ENCODE data around the gene ALDH4A1.
A peak's percentile ranks its signal among the peaks of the same experiment; 100 is the strongest.

The ALDH4A1 gene

GRCh38 chr1:18921516-18922251 is 19.3 kb upstream of the ALDH4A1 start:
- no peak for DNase-seq

- no peak for DNase-seq
These were observed 18.6 kb upstream of the ALDH4A1 start for GRCh38 chr1:18920931-18921330.

- DNase-seq: no peak
These were observed 17.6 kb upstream of the ALDH4A1 start for GRCh38 chr1:18919956-18920355.

GRCh38 chr1:18919197-18919905 is 17.0 kb upstream of the ALDH4A1 start:
- no peak for DNase-seq

GRCh38 chr1:18918417-18918816 is 16.1 kb upstream of the ALDH4A1 start:
- no peak for DNase-seq

GRCh38 chr1:18917071-18917799 is 14.9 kb upstream of the ALDH4A1 start:
- no peak for DNase-seq

GRCh38 chr1:18915341-18915740 is 13.0 kb upstream of the ALDH4A1 start:
- no peak for DNase-seq

- DNase-seq: peak; percentile 49 to 67 (median 54)
These were observed 10.9 kb upstream of the ALDH4A1 start for GRCh38 chr1:18913065-18913835.

GRCh38 chr1:18912550-18912949 is 10.2 kb upstream of the ALDH4A1 start:
- DNase-seq: no peak

GRCh38 chr1:18908911-18909771 is 6.8 kb upstream of the ALDH4A1 start:
- peak in 2 of 5 experiments; percentile 13 to 64 for DNase-seq

- no peak for DNase-seq
These were observed 5.8 kb upstream of the ALDH4A1 start for GRCh38 chr1:18907917-18908845.

GRCh38 chr1:18907021-18907916 is 4.9 kb upstream of the ALDH4A1 start:
- DNase-seq: peak in 4 of 5 experiments; percentile 26 to 68 (median 46)

- no peak for DNase-seq
These were observed 969 bp upstream of the ALDH4A1 start for GRCh38 chr1:18903291-18903756.

- DNase-seq: no peak
These were observed 318 bp downstream of the ALDH4A1 start for GRCh38 chr1:18901952-18902522.

GRCh38 chr1:18901147-18901951 is 1.0 kb downstream of the ALDH4A1 start:
- no peak for DNase-seq

GRCh38 chr1:18900303-18900841 is 2.0 kb downstream of the ALDH4A1 start:
- no peak for DNase-seq

- no peak for DNase-seq
These were observed 2.8 kb downstream of the ALDH4A1 start for GRCh38 chr1:18899363-18900049.

All from T-helper 2 cell (primary cell).